HG02763 (cell line): ENCODE data around the gene TSPAN4.

Experiments
- ATAC-seq: cut with Tn5 transposase; IDR thresholded peaks from one replicate; pipeline ENCODE4 v1.9.1; 2021; ENCODE audit warnings: mild to moderate bottlenecking, moderate library complexity; ENCODE audit not compliant: unreplicated experiment

The TSPAN4 gene, protein sequence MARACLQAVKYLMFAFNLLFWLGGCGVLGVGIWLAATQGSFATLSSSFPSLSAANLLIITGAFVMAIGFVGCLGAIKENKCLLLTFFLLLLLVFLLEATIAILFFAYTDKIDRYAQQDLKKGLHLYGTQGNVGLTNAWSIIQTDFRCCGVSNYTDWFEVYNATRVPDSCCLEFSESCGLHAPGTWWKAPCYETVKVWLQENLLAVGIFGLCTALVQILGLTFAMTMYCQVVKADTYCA

DNA sequence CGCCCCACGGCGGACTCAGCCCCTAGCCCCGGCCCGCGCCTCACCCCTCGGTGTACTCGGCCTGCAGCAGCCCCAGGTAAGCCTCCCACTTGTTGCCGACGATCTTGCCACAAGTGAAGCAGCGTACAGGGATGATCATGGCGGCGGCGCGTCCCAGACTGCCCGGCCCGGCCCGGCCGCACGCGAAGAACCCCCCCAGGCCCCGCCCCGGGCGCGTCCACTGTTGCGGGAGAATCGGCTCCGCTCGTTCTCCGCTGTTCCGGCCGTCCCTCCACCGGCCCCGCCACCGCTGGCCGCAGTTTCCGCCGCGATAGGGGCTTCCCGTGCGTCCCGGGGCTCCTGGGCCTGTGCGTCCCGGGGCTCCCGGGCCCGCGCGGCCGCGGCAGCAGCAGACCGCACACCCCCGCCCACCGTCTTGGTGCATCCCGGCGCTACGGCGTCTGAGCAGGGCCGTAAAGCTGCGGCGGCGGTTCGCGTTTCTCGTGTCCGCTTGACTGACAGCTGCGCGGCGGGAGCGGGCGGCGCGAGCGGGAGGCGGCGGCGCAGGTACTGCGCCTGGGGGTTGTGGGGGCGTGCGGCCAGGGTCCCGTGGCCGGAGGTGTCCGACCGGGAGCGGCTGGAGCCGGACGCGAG lies at the start of gene TSPAN4, which contains the start of gene POLR2L:
Gene TSPAN4, plus strand, starts transcription at position 483 of the 633 bp plus-strand sequence. CDS start 7,453 bp downstream, outside the sequence.
Gene POLR2L, minus strand, starts transcription at position 160 of the 633 bp plus-strand sequence. Its CDS starts 21 bp downstream, at position 139.
- ATAC-seq, result peak; percentile 58

DNA sequence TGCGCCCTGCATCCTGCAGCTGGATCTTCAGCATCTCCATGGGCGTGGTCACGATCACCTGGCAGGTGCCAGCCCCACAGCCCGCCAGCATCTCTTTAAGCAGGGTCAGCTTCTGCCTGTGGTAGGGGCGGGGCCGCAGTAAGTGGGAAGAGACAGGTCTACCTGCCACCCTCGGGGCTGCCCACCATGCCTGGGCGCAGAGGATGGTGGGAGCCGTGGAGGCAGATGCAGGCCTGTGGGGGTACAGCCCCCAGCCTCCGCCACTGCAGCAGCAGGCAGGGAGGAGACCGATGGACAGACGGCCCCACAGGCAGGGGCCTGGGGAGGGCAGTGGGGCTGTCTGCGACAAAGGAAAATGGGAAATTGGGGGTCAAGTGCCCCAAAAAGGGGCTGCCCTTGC lies 49.8 kb upstream of the TSPAN4 start:
- no peak for ATAC-seq

DNA sequence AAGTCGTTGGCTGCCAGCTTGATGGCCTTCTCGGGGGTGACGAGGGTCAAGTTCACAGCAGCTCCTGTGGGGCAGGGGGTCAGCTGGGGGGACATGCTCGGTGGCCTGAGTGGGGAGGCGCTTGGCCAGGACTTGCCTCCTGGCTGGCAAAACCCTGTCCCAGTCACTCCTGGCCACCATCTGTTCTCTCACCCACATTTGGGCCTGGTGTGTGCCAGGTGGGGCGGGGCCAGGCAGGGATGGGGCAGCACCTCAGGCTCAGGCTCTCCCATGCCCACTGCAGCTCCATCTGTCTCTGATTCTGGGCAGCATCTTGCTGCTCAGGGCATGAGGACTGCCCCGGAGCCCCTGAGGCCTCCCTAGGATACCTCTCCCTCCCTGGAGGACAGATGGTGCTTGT lies 49.1 kb upstream of the TSPAN4 start:
- ATAC-seq, result no peak

DNA sequence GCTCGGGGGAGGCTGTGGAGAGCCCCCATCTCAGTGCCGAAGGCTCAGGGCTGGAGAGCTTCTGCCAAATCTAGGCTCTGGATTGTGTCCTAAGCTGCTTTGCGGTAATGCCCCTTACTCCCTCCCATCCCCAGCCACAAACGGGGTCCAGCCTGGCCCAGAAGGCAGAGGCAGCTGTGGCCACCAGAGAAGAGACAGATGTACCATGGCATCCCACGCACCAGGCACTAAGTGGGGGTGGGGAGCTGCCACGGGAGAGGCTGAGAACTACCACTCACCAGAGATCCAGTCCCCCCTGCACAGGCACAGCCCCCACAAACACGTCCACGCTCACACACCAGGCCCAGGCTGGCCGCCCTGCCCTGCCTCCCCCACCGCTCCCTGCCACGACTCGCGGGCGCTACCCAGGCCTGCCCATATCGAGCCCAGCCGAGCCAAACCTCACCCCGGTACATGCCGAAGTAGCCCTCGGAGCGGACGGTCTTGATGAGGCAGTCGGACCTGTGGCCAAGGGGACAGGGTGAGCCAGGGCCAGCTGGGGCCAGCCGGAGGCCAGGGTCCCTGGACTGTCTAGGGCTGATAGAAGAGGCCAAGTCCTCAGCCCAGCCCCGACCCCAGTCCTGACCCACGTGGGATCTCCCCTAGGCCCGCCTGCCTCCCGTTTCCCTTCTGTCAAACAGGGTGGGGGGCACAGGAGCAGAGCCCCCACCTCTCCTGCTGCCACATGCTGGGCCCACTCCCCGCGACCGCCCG lies 48.5 kb upstream of the TSPAN4 start:
- ATAC-seq, result no peak

DNA sequence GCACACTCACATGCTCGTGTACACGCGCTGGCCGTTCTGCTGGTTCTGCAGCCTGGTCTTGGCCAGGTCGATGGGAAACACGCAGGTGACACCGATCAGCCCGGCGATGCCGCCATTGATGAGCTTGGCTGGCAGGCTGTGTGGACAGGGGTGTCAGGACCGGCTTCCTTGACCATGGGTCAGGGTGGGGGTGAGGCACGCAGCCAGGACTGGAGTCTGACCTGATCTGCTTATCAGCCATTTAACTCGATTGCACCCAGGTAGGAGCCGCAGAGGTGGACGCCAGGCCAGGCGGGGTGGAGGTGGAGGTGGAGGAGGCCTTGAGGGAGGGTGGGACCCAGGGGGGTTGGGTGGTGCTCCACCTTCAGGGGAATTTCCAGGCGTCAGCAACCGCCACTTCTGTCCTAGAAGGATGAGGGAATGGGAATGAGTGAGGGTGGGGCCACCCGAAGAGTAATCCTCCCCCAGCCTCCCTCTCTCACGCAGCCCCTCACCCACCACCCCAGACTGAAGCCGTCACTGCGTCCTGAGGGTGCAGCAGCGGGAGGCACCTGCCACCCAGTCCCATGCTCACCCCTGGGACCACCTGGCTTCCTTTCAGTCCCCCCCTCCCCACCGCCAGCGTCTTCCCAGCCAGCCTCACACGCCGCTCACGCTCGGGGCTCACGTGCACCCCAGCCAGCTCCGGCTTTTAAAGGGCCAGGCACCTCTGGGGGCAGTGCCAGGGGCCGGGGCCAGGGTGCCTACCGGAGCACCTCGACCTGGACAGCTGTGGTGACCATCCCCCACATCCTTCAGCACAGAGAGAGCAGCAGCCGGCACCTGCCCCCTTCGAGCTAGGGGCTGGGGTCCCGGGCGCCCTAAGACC lies 47.7 kb upstream of the TSPAN4 start:
- ATAC-seq, result no peak

DNA sequence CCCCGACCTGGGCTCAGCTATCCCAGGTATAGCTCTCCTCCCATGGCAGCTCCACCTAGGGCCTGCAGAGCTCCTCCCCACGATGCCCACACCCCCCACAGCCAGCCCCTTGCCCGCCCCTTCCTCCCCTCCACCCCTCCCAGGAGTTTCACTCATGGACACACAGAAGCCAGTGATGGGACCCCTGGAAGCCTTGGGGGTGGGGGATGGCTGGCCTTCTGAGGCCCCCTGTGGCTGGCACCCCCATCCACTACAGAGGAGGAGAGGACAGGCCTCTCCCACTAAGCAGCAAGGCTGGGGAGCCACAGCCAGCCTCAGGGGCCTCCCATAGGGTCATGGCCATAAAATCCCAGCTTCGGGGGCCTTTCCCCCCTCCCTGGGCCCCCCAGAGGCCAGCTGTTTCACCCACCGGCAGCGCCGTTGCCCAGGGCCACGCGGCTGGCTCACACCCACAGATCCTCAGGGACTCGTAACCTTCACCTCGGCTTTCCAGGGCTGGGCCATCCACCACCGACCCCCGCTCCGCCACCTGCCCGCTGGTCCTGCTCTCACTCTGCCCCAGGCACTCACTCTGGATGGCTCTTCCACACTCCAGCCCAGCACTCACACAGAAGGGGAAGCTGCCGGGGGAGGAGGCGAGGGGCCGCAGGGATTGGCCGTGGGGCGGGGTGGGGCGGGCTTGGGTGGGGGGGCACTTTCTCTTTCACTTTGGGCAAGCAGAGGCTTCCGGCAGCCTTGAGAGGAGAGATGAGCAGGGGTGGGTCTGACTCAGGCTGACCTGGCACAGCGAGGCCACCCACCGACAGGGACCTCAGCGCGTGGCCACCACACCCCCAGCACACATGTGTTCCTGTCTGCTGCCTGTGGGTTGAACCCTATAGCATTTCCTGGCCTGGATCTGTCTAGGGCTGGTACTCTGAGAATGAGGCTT lies 46.8 kb upstream of the TSPAN4 start:
- no peak for ATAC-seq

DNA sequence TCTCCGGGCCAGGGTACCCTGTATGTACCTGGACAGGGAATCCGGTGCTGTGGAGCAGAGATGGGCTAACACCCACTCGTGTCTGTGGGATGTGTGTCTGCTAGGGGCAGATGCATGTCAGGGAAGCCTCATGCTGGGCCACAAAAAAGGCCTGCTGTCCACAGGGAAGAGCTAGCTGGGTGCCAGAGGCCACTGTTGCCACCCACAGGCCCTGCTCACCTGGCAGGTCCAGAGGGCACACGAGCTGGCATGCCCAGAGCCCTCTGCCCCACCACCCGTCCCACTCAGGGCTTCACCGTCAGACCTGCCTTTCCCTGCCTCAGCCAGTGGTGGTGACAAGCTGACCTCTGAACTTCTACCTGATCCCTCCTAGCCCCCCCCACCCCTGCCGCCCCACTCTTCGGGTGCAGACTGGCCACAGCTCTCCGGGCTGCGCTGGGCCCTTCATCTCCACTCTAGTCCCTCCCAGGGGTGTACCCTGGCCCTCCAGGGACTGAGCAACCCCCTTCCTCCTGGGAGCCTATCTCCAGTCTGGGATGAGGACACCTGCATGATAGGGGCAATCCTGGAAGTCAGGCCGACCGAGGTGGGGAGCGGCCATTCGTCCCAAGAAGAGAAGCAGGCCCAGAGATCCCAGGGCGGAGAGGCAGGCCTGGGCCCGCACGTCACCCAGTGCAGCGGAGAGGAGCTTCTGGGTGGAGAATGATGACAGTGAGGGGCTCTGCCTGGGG lies 45.9 kb upstream of the TSPAN4 start:
- no peak for ATAC-seq

DNA sequence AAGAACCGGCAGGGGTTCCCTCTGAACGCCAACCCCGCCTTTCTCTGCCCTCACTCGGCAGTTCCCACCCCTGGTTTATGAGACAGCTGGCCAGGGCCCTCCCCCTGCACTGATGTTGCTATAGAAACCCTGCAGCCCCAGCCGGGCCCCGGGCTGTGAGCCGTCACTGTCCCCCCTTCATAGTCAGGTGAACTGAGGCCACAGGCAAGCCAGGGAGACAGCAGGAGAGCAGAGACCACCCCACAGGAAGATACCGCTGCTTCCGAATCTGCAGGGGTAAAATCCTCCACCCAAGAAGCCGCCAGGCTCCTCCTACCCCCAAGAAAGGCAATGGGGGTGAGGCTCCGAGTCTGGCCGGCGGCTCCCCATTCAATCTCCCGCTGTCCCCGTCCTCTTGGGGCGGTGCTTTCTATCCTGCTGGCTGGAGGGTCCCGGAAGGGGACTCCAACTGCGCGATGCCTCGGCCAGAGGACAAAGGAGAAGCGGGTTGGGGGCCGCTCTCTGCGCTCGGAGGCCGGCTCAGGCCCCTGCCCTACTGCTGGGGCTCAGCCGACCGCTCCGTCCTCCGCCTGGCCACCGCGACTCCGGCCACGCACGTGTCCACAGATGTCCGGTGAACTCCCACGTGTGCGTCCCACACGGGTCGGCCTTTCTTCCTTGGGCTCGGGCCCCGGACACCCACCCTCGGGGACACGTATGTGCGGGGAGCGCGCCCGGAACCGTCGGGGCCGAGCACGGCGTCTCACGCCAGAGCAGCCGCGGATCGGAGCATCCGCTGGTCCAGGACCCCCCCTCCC lies 45.2 kb upstream of the TSPAN4 start:
- ATAC-seq, result peak; percentile 33

DNA sequence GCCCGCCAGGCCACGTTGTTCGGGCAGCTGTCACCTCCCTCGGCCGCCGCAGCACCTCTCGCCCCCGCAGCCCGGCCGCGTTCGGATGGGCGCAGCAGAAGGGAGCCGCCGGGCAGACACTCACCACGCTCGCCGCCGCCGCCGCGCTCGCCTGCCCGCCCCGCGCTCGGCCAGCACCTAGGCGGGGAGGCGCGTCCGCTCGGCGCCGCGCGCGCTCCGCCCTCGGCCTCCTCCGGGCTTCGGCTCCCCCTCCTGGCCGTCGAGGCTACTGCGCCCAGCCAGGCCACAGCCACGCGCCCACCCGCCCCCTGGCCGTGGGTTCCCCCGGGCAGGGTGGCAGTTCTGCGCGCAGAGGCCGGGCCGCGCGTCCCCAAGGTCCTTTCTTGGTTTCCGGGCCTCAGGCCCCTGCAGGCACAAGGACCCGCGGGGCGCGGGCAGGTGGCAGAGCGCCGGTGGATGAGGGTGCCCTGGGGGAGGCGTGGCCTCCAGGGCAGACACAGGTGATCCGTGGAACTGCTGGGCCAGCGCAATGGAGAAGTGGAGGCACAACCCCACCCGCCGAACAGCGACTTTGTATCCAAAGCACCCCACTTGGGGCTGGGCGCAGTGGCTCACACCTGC lies 44.4 kb upstream of the TSPAN4 start, which contains the start of gene SLC25A22:
Gene SLC25A22, minus strand, starts transcription at position 189 of the 621 bp plus-strand sequence. CDS start 3,275 bp downstream, outside the sequence.
- ATAC-seq, result peak; percentile 69

DNA sequence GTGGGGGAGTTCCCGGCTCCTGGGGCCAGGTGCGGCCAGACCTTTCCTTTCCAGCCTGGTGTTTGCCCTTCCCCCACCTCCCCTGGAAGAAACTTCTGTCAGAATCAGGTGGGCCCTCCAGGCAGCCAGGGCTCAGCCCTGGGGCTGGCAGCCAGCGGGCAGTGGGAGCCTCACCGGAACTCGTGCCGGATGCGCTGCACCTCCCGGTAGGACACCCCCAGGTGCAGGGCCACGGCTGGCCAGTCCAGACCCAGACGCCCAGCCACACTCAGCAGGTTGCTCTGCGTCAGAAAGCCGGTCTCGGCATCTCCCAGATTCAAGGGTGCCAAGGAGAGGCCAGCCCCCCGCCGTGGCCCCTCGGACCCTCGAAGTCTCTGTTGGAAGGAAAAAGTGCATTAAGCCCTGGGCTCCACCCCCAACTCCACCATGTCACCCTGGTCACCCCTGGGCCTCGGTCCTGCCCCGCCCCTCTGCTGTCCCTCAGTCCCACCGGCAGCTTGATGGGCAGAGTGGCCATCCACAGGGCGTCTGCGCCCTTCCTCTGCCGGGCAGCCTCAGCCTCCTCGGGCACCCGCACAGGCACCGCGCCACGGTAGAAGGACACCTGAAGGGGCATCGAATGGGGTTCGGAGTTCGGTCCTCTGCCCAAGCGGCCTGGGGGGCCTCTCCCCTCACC lies 42.9 kb upstream of the TSPAN4 start:
- ATAC-seq, result no peak

DNA sequence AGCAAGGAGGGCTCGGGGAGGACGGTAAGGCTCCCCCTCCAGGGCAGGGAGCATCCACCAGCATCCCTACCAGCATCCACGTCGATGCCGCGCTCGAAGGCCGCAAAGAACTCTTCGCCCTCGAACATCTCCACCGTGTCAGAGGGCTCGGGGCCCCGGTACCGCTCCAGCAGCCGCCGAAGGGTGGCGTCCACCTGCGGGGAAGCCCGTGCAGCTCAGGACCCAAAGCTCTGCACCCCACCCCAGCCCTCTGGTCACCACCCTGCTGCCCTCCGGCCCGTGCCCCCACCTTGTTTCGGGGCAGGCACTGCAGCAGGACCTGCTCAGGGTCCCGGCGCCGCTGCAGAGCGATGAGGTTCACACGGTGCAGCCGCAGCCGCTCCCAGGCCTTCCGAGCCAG lies 42.2 kb upstream of the TSPAN4 start:
- no peak for ATAC-seq

DNA sequence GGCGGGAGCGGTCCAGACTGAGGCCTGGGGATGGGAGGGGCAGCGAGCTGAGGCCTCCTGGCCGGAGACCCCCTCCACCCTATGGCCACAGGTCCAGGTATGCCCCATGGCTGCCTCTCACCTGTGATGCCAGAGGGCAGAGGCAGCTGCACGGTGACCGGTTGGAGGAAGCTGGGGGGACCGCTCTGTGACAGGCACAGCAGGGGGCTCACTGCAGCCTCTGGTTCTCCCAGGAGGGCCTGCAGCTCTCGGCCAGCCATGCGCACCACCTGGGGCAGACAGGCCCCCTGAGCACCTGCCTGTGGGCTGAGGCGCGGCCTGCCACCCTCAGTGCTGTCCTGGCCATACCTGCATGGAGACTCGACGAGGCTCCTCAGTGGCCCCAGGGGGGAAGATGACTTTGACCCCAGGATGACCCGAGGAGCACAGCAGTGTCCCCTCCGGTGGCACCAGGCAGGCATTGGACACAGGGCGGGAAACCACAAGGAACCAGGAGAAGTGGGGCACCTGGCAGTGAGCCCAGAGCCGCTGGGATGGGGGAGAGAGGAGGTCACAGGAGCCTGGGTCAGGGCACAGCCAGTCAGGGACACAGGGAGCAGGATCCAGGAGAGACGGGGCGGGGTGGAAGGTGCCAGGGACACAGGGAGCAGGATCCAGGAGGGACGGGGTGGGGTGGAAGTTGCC lies 41.4 kb upstream of the TSPAN4 start:
- no peak for ATAC-seq

DNA sequence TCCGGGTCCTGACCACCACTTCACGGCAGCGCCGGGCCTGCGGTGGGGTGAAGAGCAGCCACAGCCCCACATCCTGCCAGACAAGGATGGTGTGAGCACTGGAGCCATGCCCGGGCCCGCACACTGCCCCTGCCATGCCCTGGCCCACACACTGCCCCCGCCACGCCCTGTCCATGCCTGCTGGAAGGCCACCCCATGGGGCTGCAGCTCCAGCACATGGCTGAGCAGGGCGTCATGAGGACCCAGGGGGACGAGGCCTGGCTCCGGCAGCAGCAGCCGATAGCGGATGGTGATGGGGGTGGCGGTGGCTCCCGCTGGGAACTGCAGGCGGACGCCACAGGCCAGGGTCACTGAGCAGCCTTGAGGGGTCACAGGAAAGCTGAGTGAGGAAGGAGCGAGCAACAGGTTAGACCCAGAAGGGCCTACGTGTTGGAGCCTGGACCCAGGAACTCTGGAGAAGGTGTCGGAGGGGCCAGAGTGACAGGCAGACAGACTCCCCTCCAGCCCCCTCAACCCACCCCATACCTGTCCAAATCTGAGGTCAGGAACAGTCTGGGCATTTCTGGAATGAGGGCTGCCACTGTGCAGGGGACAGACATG lies 40.5 kb upstream of the TSPAN4 start:
- no peak for ATAC-seq

DNA sequence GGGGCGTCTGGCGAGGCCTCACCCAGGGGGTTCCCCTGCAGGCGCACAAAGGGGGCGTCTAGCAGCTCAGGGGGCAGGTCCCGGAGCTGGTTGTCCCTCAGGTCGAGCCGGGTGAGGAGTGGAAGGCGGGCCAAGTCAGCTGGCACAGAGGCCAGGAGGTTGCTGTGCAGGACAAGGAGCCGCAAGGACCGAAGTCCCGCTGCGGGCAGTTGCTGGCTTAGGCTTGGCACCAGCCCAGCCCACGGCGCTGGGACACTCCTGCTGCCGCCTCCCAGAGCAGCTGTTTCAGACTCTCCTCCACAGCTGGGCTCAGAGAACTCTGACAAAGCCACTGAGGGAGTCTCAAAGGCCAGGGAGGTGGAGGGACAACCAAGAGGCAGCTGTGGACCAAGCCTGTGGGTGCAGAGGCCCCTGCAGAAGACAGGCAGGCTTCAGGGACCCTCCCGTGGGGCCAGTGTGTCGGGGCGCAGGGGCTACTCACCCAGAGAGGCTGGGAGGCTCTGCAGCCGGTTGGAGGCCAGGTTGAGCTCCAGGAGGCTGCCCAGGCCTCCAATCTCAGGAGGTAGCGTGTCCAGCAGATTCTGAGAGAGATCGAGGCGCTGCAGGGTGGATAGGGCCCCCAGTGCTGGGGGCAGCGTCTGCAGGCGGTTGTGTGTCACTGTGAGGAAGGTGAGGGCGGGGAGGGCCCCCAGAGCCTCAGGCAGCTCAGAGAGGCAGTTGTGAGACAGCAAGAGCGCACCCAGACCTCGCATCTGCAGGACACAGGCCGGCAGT lies 39.8 kb upstream of the TSPAN4 start:
- no peak for ATAC-seq

DNA sequence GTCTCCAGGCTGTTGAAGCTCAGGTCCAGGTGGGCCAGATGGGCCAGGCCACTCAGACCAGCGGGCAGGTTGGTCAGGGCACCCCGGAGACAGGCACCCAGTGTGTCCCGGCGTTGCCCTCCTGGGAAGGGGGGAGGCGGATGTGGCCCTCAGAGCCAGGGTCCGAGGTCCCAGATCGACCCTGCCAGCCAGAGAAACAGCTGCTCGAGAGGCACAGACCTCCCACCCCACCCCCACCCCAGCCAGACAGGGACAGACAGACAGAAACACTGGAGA lies 39.2 kb upstream of the TSPAN4 start:
- no peak for ATAC-seq
